OCI-LY1 (cell line): Measurements from ENCODE around the gene DSE.

Experiments used
- H2AFZ ChIP-seq: fragments of 200-600 bp; sonication (generic), shearing (Covaris generic); 2 replicates; pipeline ENCODE4 v1.6.0; 2014; ENCODE audit warnings: antibody characterized with exemption, mild to moderate bottlenecking, low read length
- H3F3A ChIP-seq: fragments of 200-600 bp; sonication (generic), shearing (Covaris generic); 2 replicates; pipeline ENCODE4 v1.6.0; 2014; ENCODE audit warnings: mild to moderate bottlenecking, antibody characterized with exemption, low read length, moderate library complexity; ENCODE audit not compliant: insufficient read depth
- H3K27ac ChIP-seq: fragments of 200-600 bp; sonication (generic); 2 replicates; pipeline ENCODE4 v1.5.1; 2014; ENCODE audit warnings: low read length, mixed run types, mild to moderate bottlenecking, low read depth; ENCODE audit not compliant: poor library complexity, severe bottlenecking
- H3K27me3 ChIP-seq: fragments of 200-600 bp; sonication (generic); 2 replicates; pipeline ENCODE4 v1.6.0; 2014; ENCODE audit warnings: antibody characterized with exemption, mild to moderate bottlenecking, low read length, moderate library complexity; ENCODE audit not compliant: insufficient read depth
- H3K36me3 ChIP-seq: fragments of 200-600 bp; sonication (generic); 2 replicates; pipeline ENCODE4 v1.6.1; 2014; ENCODE audit warnings: mild to moderate bottlenecking, antibody characterized with exemption, low read length, moderate library complexity, mixed read lengths; ENCODE audit not compliant: insufficient read depth
- H3K4me1 ChIP-seq: fragments of 200-600 bp; sonication (generic); 2 replicates; pipeline ENCODE4 v1.5.1; 2014; ENCODE audit warnings: mild to moderate bottlenecking, low read length, moderate library complexity; ENCODE audit not compliant: insufficient read depth, severe bottlenecking
- H3K4me2 ChIP-seq: fragments of 200-600 bp; sonication (generic), shearing (Covaris generic); 2 replicates; pipeline ENCODE4 v1.6.1; 2014; ENCODE audit warnings: low read length
- H3K4me3 ChIP-seq: fragments of 200-600 bp; sonication (generic); 2 replicates; pipeline ENCODE4 v1.5.1; 2014; ENCODE audit warnings: low read length, low read depth, mild to moderate bottlenecking, mixed read lengths; ENCODE audit not compliant: poor library complexity, severe bottlenecking
- H3K79me2 ChIP-seq: fragments of 200-600 bp; shearing (Covaris generic); 2 replicates; pipeline ENCODE4 v1.6.1; 2016; ENCODE audit warnings: mixed run types, low read length, mixed read lengths; ENCODE audit not compliant: insufficient read depth
- H3K9ac ChIP-seq: fragments of 200-600 bp; sonication (generic), shearing (Covaris generic); 2 replicates; pipeline ENCODE4 v1.6.1; 2014; ENCODE audit warnings: mild to moderate bottlenecking, low read length, mixed read lengths
- H3K9me2 ChIP-seq: fragments of 200-600 bp; sonication (generic), shearing (Covaris generic); 2 replicates; pipeline ENCODE4 v1.6.1; 2014; ENCODE audit warnings: low read depth, mild to moderate bottlenecking, low read length, mixed read lengths
- H3K9me3 ChIP-seq: fragments of 200-600 bp; shearing (Covaris generic); 2 replicates; pipeline ENCODE4 v1.6.1; 2014; ENCODE audit warnings: low read length, mixed read lengths
- H4K20me1 ChIP-seq: fragments of 200-600 bp; sonication (generic), shearing (Covaris generic); 2 replicates; pipeline ENCODE4 v1.6.0; 2016; ENCODE audit warnings: mild to moderate bottlenecking, low read length; ENCODE audit not compliant: insufficient read depth
- EZH2 ChIP-seq: fragments of 200-600 bp; sonication (generic), shearing (Covaris generic); IDR thresholded peaks from 2 replicates; pipeline ENCODE4 v1.8.0; 2017; ENCODE audit warnings: borderline replicate concordance, mixed run types, mild to moderate bottlenecking, antibody characterized with exemption, low read length, moderate library complexity, mixed read lengths
- TF ChIP-seq, protein P1 (sequence below): fragments of 200-600 bp; sonication (generic), shearing (Covaris generic); IDR thresholded peaks from 2 replicates; pipeline ENCODE4 v1.5.1; 2017; ENCODE audit warnings: mild to moderate bottlenecking, antibody characterized with exemption, low read length, moderate library complexity, mixed read lengths

The DSE gene

DNA sequence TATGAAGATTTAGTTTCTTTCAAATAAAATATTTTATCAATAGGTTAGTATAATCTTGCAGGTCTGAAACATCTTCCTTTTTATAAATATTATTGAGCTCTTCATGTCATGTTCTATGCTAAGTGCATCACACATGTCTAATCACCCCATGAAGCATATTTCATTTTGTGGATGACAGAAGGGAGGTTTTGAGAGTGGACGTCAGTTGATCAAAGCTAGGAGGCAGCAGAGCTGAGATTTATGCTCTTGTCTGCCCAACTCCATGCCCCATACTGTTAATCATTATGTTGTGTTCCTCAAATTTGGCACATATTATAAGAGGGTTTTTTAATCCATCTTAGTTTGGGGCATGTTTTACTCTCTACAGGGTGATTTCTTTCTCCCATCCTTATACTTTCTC is 22.7 kb downstream of the DSE start:
- no peaks in the 10 kb centered on the region for H3K9me3 ChIP-seq
- H3K27ac ChIP-seq = no peak overlapping the region
- no peaks in the 10 kb centered on the region for H3K9me2 ChIP-seq
- no peaks in the 10 kb centered on the region for H3K4me1 ChIP-seq
- no peak overlapping the region for H3K9ac ChIP-seq
- H3K36me3 ChIP-seq = no peaks in the 10 kb centered on the region
- H3F3A ChIP-seq = no peaks in the 10 kb centered on the region
- H2AFZ ChIP-seq = no peak overlapping the region
- TF ChIP-seq EZH2 = no peak
- TF ChIP-seq, protein P1, sequence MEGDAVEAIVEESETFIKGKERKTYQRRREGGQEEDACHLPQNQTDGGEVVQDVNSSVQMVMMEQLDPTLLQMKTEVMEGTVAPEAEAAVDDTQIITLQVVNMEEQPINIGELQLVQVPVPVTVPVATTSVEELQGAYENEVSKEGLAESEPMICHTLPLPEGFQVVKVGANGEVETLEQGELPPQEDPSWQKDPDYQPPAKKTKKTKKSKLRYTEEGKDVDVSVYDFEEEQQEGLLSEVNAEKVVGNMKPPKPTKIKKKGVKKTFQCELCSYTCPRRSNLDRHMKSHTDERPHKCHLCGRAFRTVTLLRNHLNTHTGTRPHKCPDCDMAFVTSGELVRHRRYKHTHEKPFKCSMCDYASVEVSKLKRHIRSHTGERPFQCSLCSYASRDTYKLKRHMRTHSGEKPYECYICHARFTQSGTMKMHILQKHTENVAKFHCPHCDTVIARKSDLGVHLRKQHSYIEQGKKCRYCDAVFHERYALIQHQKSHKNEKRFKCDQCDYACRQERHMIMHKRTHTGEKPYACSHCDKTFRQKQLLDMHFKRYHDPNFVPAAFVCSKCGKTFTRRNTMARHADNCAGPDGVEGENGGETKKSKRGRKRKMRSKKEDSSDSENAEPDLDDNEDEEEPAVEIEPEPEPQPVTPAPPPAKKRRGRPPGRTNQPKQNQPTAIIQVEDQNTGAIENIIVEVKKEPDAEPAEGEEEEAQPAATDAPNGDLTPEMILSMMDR = no peak
- H3K4me2 ChIP-seq = no peak overlapping the region
- no peaks in the 10 kb centered on the region for H3K79me2 ChIP-seq
- no peaks in the 10 kb centered on the region for H4K20me1 ChIP-seq
- H3K27me3 ChIP-seq = no peaks in the 10 kb centered on the region
- H3K4me3 ChIP-seq = no peak overlapping the region

DNA sequence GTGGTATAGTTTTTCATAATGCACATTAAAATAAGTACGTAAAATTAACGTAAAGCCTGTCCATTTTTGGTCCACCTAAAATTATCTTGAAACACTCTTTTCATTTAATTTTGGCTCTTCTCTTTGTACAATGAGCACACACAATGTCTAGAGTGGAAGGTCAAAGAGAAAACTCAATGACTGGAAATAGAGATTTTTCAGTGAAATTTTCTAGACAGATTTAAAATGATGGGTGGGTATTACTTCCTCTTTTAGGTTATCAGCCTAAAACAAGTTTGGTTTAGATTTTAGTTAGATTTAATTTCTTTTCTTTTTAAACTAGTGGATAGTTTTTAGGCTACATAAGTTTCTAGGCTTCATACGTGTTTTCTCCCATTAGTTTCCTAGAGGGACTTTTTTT is 24.9 kb downstream of the DSE start:
- no peak for TF ChIP-seq EZH2
- Histone ChIP-seq H3K36me3 (no peaks in the 10 kb centered on the region), H3K9me3 (no peaks in the 10 kb centered on the region), H3K9me2 (no peaks in the 10 kb centered on the region), H4K20me1 (no peaks in the 10 kb centered on the region), H3K79me2 (no peaks in the 10 kb centered on the region), H3K27me3 (no peaks in the 10 kb centered on the region), H3F3A (no peaks in the 10 kb centered on the region), H2AFZ (no peak overlapping the region), H3K4me2 (no peak overlapping the region), H3K9ac (no peak overlapping the region), H3K4me3 (no peak overlapping the region), H3K4me1 (no peaks in the 10 kb centered on the region), H3K27ac (no peak overlapping the region)

DNA sequence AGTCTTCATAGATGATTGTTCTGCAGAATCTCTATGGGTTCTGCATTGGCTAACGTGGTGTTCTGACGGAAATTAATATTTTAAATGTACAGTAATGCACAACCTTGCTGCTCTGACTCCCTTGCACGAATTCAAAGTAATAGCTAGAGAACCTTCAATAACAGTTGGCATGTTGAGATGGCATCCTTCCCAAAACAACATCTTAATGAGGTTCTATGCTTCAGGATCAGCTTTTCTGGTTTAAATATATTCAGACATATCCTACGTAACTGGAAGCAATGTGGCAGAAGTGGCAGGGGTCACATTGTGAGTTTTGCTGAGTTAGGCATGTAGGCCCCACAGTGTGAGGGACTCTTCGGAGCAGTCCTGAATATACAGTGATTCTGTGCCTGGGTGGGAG is 25.7 kb downstream of the DSE start:
- no peaks in the 10 kb centered on the region for H3K9me2 ChIP-seq
- H3K4me2 ChIP-seq = no peak overlapping the region
- H3K27me3 ChIP-seq = no peaks in the 10 kb centered on the region
- H3K4me1 ChIP-seq = no peaks in the 10 kb centered on the region
- no peak overlapping the region for H3K27ac ChIP-seq
- no peak overlapping the region for H3K9ac ChIP-seq
- H3K79me2 ChIP-seq = no peaks in the 10 kb centered on the region
- no peaks in the 10 kb centered on the region for H4K20me1 ChIP-seq
- no peaks in the 10 kb centered on the region for H3F3A ChIP-seq
- no peak overlapping the region for H2AFZ ChIP-seq
- no peaks in the 10 kb centered on the region for H3K36me3 ChIP-seq
- no peak overlapping the region for H3K4me3 ChIP-seq
- no peak for TF ChIP-seq EZH2
- TF ChIP-seq, protein P1 = no peak
- H3K9me3 ChIP-seq = no peaks in the 10 kb centered on the region

DNA sequence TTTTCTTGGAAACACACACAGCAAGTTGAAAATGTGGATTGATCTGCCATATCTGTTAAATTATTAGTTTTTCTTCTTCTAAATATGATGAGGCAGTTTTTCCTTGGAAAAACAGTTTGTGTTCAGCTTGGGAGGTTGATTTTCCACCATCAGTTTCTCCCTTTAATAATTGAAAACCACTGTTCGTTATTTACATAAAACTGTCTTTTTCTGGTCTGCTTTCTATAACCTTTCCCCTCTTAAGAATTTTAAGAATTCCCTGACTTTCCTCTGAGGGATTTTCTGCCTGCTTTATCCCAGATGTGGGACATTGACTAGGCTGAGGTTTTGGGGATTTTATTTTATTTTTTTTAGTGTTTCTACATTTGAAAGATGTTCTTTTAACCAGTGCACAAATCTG is 27.2 kb downstream of the DSE start:
- Histone ChIP-seq H3K9me2 (no peaks in the 10 kb centered on the region), H3K27ac (no peak overlapping the region), H3K4me1 (no peaks in the 10 kb centered on the region), H2AFZ (no peak overlapping the region), H3K9me3 (no peaks in the 10 kb centered on the region), H4K20me1 (no peaks in the 10 kb centered on the region), H3K9ac (no peak overlapping the region), H3K36me3 (no peaks in the 10 kb centered on the region), H3K4me3 (no peak overlapping the region), H3F3A (no peaks in the 10 kb centered on the region), H3K79me2 (no peaks in the 10 kb centered on the region), H3K27me3 (no peaks in the 10 kb centered on the region), H3K4me2 (no peak overlapping the region)
- TF ChIP-seq, protein P1 = no peak
- TF ChIP-seq EZH2 = no peak
